Psoas muscle (tissue), 8 donors: Measurements from ENCODE around the gene BATF3. TPM values are rescaled to one million over a fixed set of nuclear protein-coding genes. Genes with fewer than 3 reads are reported as not detected.

Source experiments
- ATAC-seq, 4 donors: fragments of 200-7000 bp; cut with Tn5 transposase; one replicate each; pipeline ENCODE4 v1.9.1; 2020; ENCODE audit warnings: moderate library complexity in 3 of 4, mild to moderate bottlenecking in 2 of 4
- DNase-seq, 2 donors: peaks; one replicate each; pipeline ENCODE4 v3.0.0-alpha.2; 2020
- H3K27ac ChIP-seq: fragments of 200-600 bp; one replicate; pipeline ENCODE4 v1.8.0; 2022
- H3K27me3 ChIP-seq, 3 donors: fragments of 200-600 bp in 1 of 3; one replicate each; pipeline versions ENCODE4 v1.6.1 to v1.8.0; 2013 to 2022; ENCODE audit warnings: low read length in 2 of 3, mild to moderate bottlenecking in 2 of 3, moderate library complexity in 1 of 3; ENCODE audit not compliant: insufficient read depth in 3 of 3
- H3K36me3 ChIP-seq, 2 donors: fragments of 200-600 bp in 1 of 2; one replicate each; pipeline versions ENCODE4 v1.6.1 to v1.8.0; 2013 to 2022; ENCODE audit warnings: low read depth in 1 of 2, mild to moderate bottlenecking in 1 of 2, moderate library complexity in 1 of 2; ENCODE audit not compliant: insufficient read depth in 1 of 2
- H3K4me1 ChIP-seq: fragments of 200-600 bp; one replicate; pipeline ENCODE4 v1.8.0; 2022
- H3K4me3 ChIP-seq: fragments of 200-600 bp; one replicate; pipeline ENCODE4 v1.8.0; 2022; ENCODE audit warnings: mild to moderate bottlenecking
- H3K9me3 ChIP-seq: fragments of 200-600 bp; one replicate; pipeline ENCODE4 v1.8.0; 2022
- WGBS, 3 donors: extraction: QIAGEN DNeasy Blood & Tissue Kit; methylation state at CpG; one replicate each; pipeline versions ENCODE4 v1.1.6 to v1.1.7; 2013; 5-methylcytosine and 5-hydroxymethylcytosine counted together
- intact Hi-C, 2 donors: fragments of 100-400 bp; cut with DNase I; formaldehyde crosslinking; loops; one replicate each; pipeline versions ENCODE4 v1.11.0 to v1.14.2; 2022
- polyA plus RNA-seq, 3 donors: library from polyadenylated mRNA; stranded (reverse); fragments of 200-250 nt; gene quantifications; one replicate each; pipeline ENCODE4 v1.2.3, GENCODE V29; 2013
- total RNA-seq, 4 donors: library from RNA; stranded (reverse); fragmentation: NEBNext Ultra II Directional in 2 of 4; extraction: Animal tissue kit (Norgen Biotek cat#: 25700) in 2 of 4; gene quantifications; one replicate each; pipeline versions ENCODE4 v1.2.1 to v1.2.4, GENCODE V29; 2021 to 2023
- TF ChIP-seq, protein P1 (sequence below): fragments of 200-600 bp; IDR thresholded peaks from one replicate; pipeline ENCODE4 v1.8.0; 2022; ENCODE audit warnings: antibody characterized with exemption
- donor health status: healthy with polysubstance abuse.
- donor health status: DM: no; HTN: no; CAD: no; lungs with moderate emphysema.
- donor health status: Bipolar disorder and iron deficiency.
- donor health status: healthy.
- donor health status: DM: yes; HTN: yes; CAD: no.
- donor health status: DM: no; HTN: no; CAD: no.
- donor health status: DM: no; HTN: no; CAD: no.
- donor health status: DM: yes; HTN: yes; CAD: no.

Gene BATF3
- total and polyA plus RNA-seq, 7 donors, result 0.03 to 2.9 (median 0.84) TPM

- WGBS, 3 donors, result 84 to 88% (median 85%) methylated on average over 10 to 13 of the region's 13 CpGs
- Histone ChIP-seq H3K36me3 (no peaks in the 10 kb centered on the region), H3K27me3 (peaks cover 0 to 1% (median 0%) of the 10 kb centered on the region in 3 donors), H3K9me3 (no peaks in the 10 kb centered on the region), H3K27ac (no peak overlapping the region), H3K4me3 (no peak overlapping the region), H3K4me1 (no peaks in the 10 kb centered on the region)
- intact Hi-C loops, result no loop called here
- TF ChIP-seq, protein P1, sequence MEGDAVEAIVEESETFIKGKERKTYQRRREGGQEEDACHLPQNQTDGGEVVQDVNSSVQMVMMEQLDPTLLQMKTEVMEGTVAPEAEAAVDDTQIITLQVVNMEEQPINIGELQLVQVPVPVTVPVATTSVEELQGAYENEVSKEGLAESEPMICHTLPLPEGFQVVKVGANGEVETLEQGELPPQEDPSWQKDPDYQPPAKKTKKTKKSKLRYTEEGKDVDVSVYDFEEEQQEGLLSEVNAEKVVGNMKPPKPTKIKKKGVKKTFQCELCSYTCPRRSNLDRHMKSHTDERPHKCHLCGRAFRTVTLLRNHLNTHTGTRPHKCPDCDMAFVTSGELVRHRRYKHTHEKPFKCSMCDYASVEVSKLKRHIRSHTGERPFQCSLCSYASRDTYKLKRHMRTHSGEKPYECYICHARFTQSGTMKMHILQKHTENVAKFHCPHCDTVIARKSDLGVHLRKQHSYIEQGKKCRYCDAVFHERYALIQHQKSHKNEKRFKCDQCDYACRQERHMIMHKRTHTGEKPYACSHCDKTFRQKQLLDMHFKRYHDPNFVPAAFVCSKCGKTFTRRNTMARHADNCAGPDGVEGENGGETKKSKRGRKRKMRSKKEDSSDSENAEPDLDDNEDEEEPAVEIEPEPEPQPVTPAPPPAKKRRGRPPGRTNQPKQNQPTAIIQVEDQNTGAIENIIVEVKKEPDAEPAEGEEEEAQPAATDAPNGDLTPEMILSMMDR, result no peak
- DNase-seq (no peak), ATAC-seq (no peak)
Observed at GRCh38 chr1:212645546-212646543, 53.8 kb downstream of the BATF3 start.

DNA sequence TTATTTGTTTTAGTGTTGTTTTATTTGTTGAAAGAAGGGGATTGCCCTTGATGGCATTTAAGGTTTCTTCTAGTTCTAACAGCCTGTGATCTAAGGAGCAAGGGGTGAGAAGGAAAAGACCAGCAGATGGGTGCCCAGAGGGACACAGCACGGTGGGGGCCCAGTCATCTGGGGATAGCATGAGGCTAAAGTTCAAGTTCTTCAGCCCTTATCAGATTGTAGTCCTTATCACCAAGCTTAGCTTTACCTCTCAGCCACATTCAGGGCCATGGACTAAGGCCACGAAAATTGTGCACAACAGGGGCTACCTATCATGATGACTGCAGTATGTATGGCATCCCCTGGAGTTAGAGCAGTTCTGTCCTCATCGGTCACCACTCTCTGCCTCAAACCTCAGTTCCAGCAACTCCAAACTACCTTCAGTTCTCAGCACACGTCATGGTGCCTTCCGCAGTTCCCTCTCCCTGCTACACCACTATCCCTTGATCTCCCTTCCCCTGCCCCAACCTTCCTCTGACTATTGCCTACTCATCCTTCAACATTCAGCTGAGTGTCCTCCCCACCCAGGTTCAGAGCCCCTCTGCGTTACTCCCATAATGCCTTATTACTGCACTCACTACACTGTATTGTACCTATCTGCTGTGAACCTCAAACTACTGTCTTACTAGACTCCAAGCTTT, 54.6 kb downstream of the BATF3 start:
- no peaks in the 10 kb centered on the region for H3K36me3 ChIP-seq
- DNase-seq (no peak), ATAC-seq (no peak)
- TF ChIP-seq, protein P1, result no peak
- H3K4me3 ChIP-seq, result no peak overlapping the region
- whole genome bisulfite sequencing, 3 donors, result 89 to 93% (median 89%) methylated on average over 6 of the region's 6 CpGs
- H3K27ac ChIP-seq, result no peak overlapping the region
- peaks cover 0 to 1% (median 0%) of the 10 kb centered on the region in 3 donors for H3K27me3 ChIP-seq
- intact Hi-C loops, result no loop called here
- no peaks in the 10 kb centered on the region for H3K4me1 ChIP-seq
- no peaks in the 10 kb centered on the region for H3K9me3 ChIP-seq

- Histone ChIP-seq H3K4me3 (no peak overlapping the region), H3K27ac (no peak overlapping the region), H3K9me3 (no peaks in the 10 kb centered on the region), H3K4me1 (no peaks in the 10 kb centered on the region), H3K36me3 (no peaks in the 10 kb centered on the region), H3K27me3 (peaks cover 0 to 1% (median 0%) of the 10 kb centered on the region in 3 donors)
- TF ChIP-seq, protein P1, result no peak
- no peak for DNase-seq
- no peak for ATAC-seq
- intact Hi-C loops, result no loop called here
- WGBS, 3 donors, result 71 to 89% (median 83%) methylated on average over 2 of the region's 2 CpGs
Observed at GRCh38 chr1:212643877-212644276, 55.8 kb downstream of the BATF3 start.

- WGBS, 3 donors, result 90 to 96% (median 93%) methylated on average over 1 of the region's 1 CpG
- intact Hi-C loops, result no loop called here
- TF ChIP-seq, protein P1, result no peak
- DNase-seq, result no peak
- H3K27me3 ChIP-seq, result peaks cover 0 to 7% (median 1%) of the 10 kb centered on the region in 3 donors
- H3K36me3 ChIP-seq, result no peaks in the 10 kb centered on the region
- ATAC-seq, result no peak
- H3K4me3 ChIP-seq, result no peak overlapping the region
- no peaks in the 10 kb centered on the region for H3K9me3 ChIP-seq
- H3K4me1 ChIP-seq, result no peaks in the 10 kb centered on the region
- H3K27ac ChIP-seq, result no peak overlapping the region
Observed at GRCh38 chr1:212641956-212642355, 57.7 kb downstream of the BATF3 start.
